ENCODE data around the gene UPB1.

Gene UPB1

GRCh38 chr22:24564376-24565058 is 69.4 kb downstream of the UPB1 start:
- DNase-seq, result peak; percentile 23 to 43

GRCh38 chr22:24565077-24565476 is 69.9 kb downstream of the UPB1 start:
- DNase-seq, result no peak
- TF ChIP-seq POLR2A (IDR thresholded peaks at IDR 0.05; ENCODE audit: low read length), result no peak
- no peak for TF ChIP-seq GATA1 (IDR thresholded peaks at IDR 0.05; ENCODE audit: low read depth, low read length)

More at GRCh38 chr22:24564376-24565058, 69.4 kb downstream of the UPB1 start:
- TF ChIP-seq GATA1 (IDR thresholded peaks at IDR 0.05; ENCODE audit: low read depth, low read length), result no peak
- TF ChIP-seq POLR2A (IDR thresholded peaks at IDR 0.05; ENCODE audit: low read length), result no peak

GRCh38 chr22:24566899-24567511 is 71.9 kb downstream of the UPB1 start:
- no peak for TF ChIP-seq GATA1 (IDR thresholded peaks at IDR 0.05; ENCODE audit: low read depth, low read length)
- TF ChIP-seq POLR2A (IDR thresholded peaks at IDR 0.05; ENCODE audit: low read length), result no peak
- DNase-seq, result no peak

- DNase-seq, result no peak
- no peak for TF ChIP-seq POLR2A (IDR thresholded peaks at IDR 0.05; ENCODE audit: low read length)
- TF ChIP-seq GATA1 (IDR thresholded peaks at IDR 0.05; ENCODE audit: low read depth, low read length), result no peak
Measured at GRCh38 chr22:24567668-24568067, 72.5 kb downstream of the UPB1 start.

- no peak for DNase-seq
- TF ChIP-seq GATA1 (IDR thresholded peaks at IDR 0.05; ENCODE audit: low read depth, low read length), result no peak
- TF ChIP-seq POLR2A (IDR thresholded peaks at IDR 0.05; ENCODE audit: low read length), result no peak
Measured at GRCh38 chr22:24571266-24571665, 76.1 kb downstream of the UPB1 start.

- no peak for TF ChIP-seq GATA1 (IDR thresholded peaks at IDR 0.05; ENCODE audit: low read depth, low read length)
- no peak for TF ChIP-seq POLR2A (IDR thresholded peaks at IDR 0.05; ENCODE audit: low read length)
- DNase-seq, result no peak
Measured at GRCh38 chr22:24576778-24577177, 81.6 kb downstream of the UPB1 start.
